CD4-positive, alpha-beta T cell treated with Interferon gamma for 1 hour (primary cell): ENCODE results near the gene FAM171A1.
"Not testable (repeated sequence)": the region's sequence is repeated elsewhere in the genome, so short reads cannot be mapped to it uniquely, and the experiment has no call there.

Experiments used
- DNase-seq: peaks from one replicate; pipeline ENCODE4 v3.0.0-alpha.2; 2020

The FAM171A1 gene

GRCh38 chr10:15236340-15236739 is 134.7 kb downstream of the FAM171A1 start:
- no peak for DNase-seq

- no peak for DNase-seq
These were observed 138.8 kb downstream of the FAM171A1 start for GRCh38 chr10:15232279-15232678.

- DNase-seq = no peak
These were observed 139.7 kb downstream of the FAM171A1 start for GRCh38 chr10:15231426-15231825.

GRCh38 chr10:15230257-15230656 is 140.8 kb downstream of the FAM171A1 start:
- no peak for DNase-seq

GRCh38 chr10:15229268-15229667 is 141.8 kb downstream of the FAM171A1 start:
- no peak for DNase-seq

GRCh38 chr10:15228426-15228825 is 142.7 kb downstream of the FAM171A1 start:
- DNase-seq = no peak

- DNase-seq = no peak
These were observed 143.3 kb downstream of the FAM171A1 start for GRCh38 chr10:15227611-15228372.

- no peak for DNase-seq
These were observed 145.6 kb downstream of the FAM171A1 start for GRCh38 chr10:15225511-15225910.

GRCh38 chr10:15224948-15225347 is 146.1 kb downstream of the FAM171A1 start:
- DNase-seq = no peak

- DNase-seq = no peak
These were observed 147.9 kb downstream of the FAM171A1 start for GRCh38 chr10:15223174-15223573.

- DNase-seq = no peak
These were observed 148.6 kb downstream of the FAM171A1 start for GRCh38 chr10:15222511-15222910.

- no peak for DNase-seq
These were observed 150.6 kb downstream of the FAM171A1 start for GRCh38 chr10:15220445-15220844.

- DNase-seq = no peak
These were observed 154.4 kb downstream of the FAM171A1 start for GRCh38 chr10:15216700-15217099.

- DNase-seq = no peak
These were observed 156.9 kb downstream of the FAM171A1 start for GRCh38 chr10:15214237-15214636.

- no peak for DNase-seq
These were observed 157.6 kb downstream of the FAM171A1 start for GRCh38 chr10:15213461-15213861.

- DNase-seq = no peak
These were observed 159.6 kb downstream of the FAM171A1 start for GRCh38 chr10:15211464-15211979.

- DNase-seq = no peak
These were observed 160.6 kb downstream of the FAM171A1 start for GRCh38 chr10:15210521-15210920.

- DNase-seq = peak; percentile 66
These were observed 161.1 kb downstream of the FAM171A1 start for GRCh38 chr10:15209827-15210509.

GRCh38 chr10:15208221-15208620 is 162.9 kb downstream of the FAM171A1 start:
- no peak for DNase-seq

- not testable (repeated sequence) for DNase-seq
These were observed 163.7 kb downstream of the FAM171A1 start for GRCh38 chr10:15207410-15207809.

- no peak for DNase-seq
These were observed 168.4 kb downstream of the FAM171A1 start for GRCh38 chr10:15202639-15203038.

- not testable (repeated sequence) for DNase-seq
These were observed 168.8 kb downstream of the FAM171A1 start for GRCh38 chr10:15202301-15202621.

GRCh38 chr10:15201589-15202300 is 169.3 kb downstream of the FAM171A1 start:
- no peak for DNase-seq

- DNase-seq = no peak
These were observed 170.5 kb downstream of the FAM171A1 start for GRCh38 chr10:15200626-15201025.
